ENCODE data around the gene SRPK2. TPM values are rescaled to one million over a fixed set of nuclear protein-coding genes. Genes with fewer than 3 reads are reported as not detected.
"Not testable (repeated sequence)": the region's sequence is repeated elsewhere in the genome, so short reads cannot be mapped to it uniquely, and the experiment has no call there.

The SRPK2 gene
- total and polyA plus RNA-seq, 8 donors: 7.6 to 109 (median 24.4) TPM

DNA sequence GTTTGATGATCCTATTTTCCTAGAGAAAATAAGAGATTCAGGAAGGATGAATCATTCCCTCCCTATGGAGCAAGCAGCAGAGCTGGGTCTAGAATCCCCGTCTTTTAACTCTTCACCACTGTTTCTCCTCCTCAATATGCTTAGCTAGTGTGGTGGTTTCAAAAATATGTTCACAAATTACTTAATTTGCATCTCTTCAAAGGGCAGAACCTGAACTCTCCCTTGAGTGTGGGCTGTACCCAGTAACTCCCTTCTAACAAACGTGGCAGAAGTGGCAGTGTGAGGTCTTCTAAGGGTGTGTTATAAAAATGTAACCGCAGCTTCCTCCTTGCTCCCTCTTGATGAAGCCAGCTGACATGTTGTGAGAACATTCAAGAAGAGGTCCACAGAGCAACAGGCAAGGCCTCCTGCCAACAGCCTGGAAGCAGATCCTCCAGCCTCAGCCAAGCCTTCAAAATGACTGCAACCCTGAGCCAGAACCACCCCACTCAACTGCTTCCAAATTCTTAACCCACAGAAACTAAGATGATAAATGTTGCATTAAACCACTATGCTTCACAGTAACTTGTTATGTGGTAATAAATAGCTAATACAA is 36.6 kb downstream of the SRPK2 start:
- no peak overlapping the region for H3K4me3 ChIP-seq

DNA sequence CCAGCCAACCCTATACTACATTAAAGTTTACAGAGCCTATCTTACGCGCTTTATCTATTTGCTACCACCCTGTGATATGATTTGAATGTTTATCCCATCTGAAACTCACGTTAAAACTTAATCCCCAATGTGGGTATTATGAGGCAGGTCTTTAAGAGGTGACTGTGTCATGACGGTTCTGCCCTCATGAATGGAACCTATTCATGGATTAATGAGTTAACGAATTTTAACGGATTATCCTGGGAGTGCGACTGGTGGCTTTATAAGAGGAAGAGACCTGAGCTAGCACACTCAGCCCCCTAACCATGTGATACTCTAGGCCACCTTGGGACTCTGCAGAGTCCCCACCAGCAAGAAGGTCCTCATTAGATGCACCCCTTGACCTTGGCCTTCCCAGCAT is 37.8 kb downstream of the SRPK2 start:
- intact Hi-C loops (cut with DNase I; ENCODE audit: low total_unique reads): no loop called here
- 33 to 60% (median 44%) methylated on average over 7 of the region's 7 CpGs for WGBS, 5 donors
- no peak overlapping the region for H3K4me3 ChIP-seq

More for the DNA sequence above, 36.6 kb downstream of the SRPK2 start:
- H3K4me1 ChIP-seq: peaks cover 31 to 72% (median 52%) of the 10 kb centered on the region in 4 donors
- no peaks in the 10 kb centered on the region for H3K36me3 ChIP-seq
- intact Hi-C loops (cut with DNase I; ENCODE audit: low total_unique reads): no loop called here
- 25 to 30% (median 28%) methylated on average over 3 of the region's 3 CpGs for whole genome bisulfite sequencing, 5 donors
- TF ChIP-seq EP300 (IDR thresholded peaks at IDR 0.05) (no peak), POLR2AphosphoS5 (IDR thresholded peaks at IDR 0.05) (peak in 2 of 3 donors; percentile 27 to 46)
- H3K27ac ChIP-seq: peak overlapping the region; percentile 13 to 73 (median 59)
- H3K9me3 ChIP-seq: no peaks in the 10 kb centered on the region
- peak; percentile 53 to 84 for DNase-seq
- H3K27me3 ChIP-seq: no peaks in the 10 kb centered on the region

DNA sequence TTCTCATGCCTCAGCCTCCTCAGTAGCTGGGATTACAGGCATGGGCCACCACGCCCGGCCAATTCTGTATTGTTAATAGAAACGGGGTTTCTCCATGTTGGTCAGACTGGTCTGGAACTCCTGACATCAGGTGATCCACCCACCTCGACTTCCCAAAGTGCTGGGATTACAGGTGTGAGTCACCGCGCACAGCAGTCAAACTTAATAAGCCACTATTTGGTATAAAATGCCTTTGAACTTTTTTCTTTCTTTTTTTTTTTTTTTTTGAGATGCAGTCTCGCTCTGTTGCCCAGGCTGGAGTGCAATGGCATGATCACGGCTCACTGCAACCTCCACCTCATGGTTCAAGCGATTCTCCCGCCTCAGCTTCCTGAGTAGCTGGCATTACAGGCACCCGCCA is 40.5 kb downstream of the SRPK2 start:
- intact Hi-C loops (cut with DNase I; ENCODE audit: low total_unique reads): not testable (repeated sequence)

More for the DNA sequence above, 37.8 kb downstream of the SRPK2 start:
- peaks cover 31 to 76% (median 58%) of the 10 kb centered on the region in 4 donors for H3K4me1 ChIP-seq
- H3K36me3 ChIP-seq: no peaks in the 10 kb centered on the region
- no peaks in the 10 kb centered on the region for H3K9me3 ChIP-seq
- no peaks in the 10 kb centered on the region for H3K27me3 ChIP-seq
- TF ChIP-seq EP300 (IDR thresholded peaks at IDR 0.05): no peak
- TF ChIP-seq, protein P1, sequence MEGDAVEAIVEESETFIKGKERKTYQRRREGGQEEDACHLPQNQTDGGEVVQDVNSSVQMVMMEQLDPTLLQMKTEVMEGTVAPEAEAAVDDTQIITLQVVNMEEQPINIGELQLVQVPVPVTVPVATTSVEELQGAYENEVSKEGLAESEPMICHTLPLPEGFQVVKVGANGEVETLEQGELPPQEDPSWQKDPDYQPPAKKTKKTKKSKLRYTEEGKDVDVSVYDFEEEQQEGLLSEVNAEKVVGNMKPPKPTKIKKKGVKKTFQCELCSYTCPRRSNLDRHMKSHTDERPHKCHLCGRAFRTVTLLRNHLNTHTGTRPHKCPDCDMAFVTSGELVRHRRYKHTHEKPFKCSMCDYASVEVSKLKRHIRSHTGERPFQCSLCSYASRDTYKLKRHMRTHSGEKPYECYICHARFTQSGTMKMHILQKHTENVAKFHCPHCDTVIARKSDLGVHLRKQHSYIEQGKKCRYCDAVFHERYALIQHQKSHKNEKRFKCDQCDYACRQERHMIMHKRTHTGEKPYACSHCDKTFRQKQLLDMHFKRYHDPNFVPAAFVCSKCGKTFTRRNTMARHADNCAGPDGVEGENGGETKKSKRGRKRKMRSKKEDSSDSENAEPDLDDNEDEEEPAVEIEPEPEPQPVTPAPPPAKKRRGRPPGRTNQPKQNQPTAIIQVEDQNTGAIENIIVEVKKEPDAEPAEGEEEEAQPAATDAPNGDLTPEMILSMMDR (IDR thresholded peaks at IDR 0.05): no peak
- peak overlapping the region in 1 of 5 donors; percentile 50 for H3K27ac ChIP-seq
- no peak for DNase-seq

DNA sequence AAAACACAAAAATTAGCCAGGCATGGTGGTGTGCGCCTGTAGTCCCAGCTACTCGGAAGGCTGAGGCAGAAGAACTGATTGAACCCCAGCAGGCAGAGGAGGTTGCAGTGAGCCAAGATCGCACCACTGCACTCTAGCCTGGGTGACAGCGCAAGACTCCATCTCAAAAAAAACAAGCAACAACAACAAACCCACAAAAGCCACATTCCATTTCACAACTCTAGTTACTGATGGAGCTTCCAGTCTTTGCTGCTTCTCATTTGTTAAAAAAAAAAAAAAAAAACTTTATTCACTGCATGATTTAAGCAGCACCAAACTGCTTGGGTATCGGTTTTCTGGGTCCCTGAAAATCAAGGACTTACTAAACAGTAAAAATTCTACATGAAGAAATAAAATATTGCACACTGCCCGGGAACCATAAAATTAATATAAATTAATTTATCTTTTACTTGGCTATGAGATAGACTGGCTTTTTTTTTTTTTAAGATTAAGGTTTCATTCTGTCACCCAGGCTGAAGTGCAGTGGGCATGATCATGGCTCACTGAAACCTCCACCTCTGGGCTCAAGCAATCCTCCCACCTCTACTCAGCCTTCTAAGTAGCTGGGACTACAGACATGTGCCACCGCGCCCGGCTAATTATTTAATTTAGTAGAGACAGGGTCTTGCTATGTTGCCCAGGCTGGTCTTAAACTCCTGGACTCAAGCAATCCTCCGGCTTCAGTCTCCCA is 42.0 kb downstream of the SRPK2 start:
- intact Hi-C loops (cut with DNase I; ENCODE audit: low total_unique reads): no loop called here
- Histone ChIP-seq H3K36me3 (no peaks in the 10 kb centered on the region), H3K27ac (peak overlapping the region in 1 of 5 donors; percentile 20)

More for the DNA sequence above, 40.5 kb downstream of the SRPK2 start:
- DNase-seq, H3K36me3 ChIP-seq, H3K9me3 ChIP-seq, H3K27me3 ChIP-seq, H3K27ac ChIP-seq, H3K4me3 ChIP-seq: not testable (repeated sequence)
- WGBS, 5 donors: 88 to 97% (median 97%) methylated on average over 11 of the region's 11 CpGs
- peaks cover 18 to 70% (median 43%) of the 10 kb centered on the region in 4 donors for H3K4me1 ChIP-seq

DNA sequence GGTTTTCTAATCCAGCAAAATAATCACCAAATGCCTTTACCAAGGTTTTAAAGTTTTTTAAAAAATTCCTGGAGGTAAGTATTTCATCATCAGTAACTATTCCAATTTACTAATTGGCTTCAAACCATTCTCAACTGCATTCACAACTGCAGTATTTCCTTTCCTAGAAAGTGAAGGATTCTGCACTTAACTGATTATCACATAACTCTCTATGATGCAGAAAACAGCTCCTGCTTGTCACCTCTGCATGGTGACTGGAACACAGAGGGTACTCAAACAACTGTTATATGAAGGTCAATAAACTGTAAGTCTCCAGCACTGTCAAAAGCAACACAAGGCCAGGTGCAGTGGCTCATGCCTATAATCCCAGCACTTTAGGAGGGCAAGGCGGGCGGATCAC is 42.6 kb downstream of the SRPK2 start:
- TF ChIP-seq POLR2A (IDR thresholded peaks at IDR 0.05): no peak

More for the DNA sequence above, 42.0 kb downstream of the SRPK2 start:
- Histone ChIP-seq H3K4me1 (peaks cover 8 to 66% (median 34%) of the 10 kb centered on the region in 4 donors), H3K9me3 (no peaks in the 10 kb centered on the region), H3K27me3 (no peaks in the 10 kb centered on the region), H3K4me3 (no peak overlapping the region)
- DNase-seq: no peak
- WGBS, 5 donors: 88 to 94% (median 92%) methylated on average over 9 to 10 of the region's 10 CpGs
- no peak for TF ChIP-seq EP300 (IDR thresholded peaks at IDR 0.05)
- TF ChIP-seq, protein P1 (IDR thresholded peaks at IDR 0.05): no peak
- no peak for TF ChIP-seq POLR2A (IDR thresholded peaks at IDR 0.05)

DNA sequence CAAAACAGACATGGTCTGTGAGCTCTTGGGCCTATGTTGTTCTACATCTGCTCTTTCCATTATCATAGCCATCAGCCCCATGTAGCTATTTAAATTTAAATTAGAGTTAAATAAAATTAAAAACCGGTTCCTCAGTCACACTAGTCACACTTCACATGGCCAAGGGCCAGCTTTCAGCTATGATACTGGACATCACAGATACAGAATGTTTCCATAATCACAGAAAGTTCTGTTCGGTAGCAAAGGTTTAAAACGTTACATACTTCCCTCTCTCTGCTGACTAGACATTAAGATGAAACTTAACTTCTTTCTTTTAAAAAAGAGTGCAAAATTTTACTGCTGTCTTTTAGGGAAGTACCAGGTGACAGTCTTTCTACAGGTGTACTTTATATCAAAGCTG is 43.0 kb downstream of the SRPK2 start:
- no peak for DNase-seq
- WGBS, 5 donors: 16 to 28% (median 21%) methylated on average over 3 of the region's 3 CpGs
- H3K4me3 ChIP-seq: no peak overlapping the region
- intact Hi-C loops (cut with DNase I; ENCODE audit: low total_unique reads): no loop called here
- no peaks in the 10 kb centered on the region for H3K36me3 ChIP-seq
- peaks cover 0 to 66% (median 30%) of the 10 kb centered on the region in 4 donors for H3K4me1 ChIP-seq
- TF ChIP-seq POLR2A (IDR thresholded peaks at IDR 0.05): no peak
- no peak for TF ChIP-seq EP300 (IDR thresholded peaks at IDR 0.05)
- TF ChIP-seq, protein P1 (IDR thresholded peaks at IDR 0.05): no peak
- no peak for TF ChIP-seq POLR2AphosphoS5 (IDR thresholded peaks at IDR 0.05)
- H3K9me3 ChIP-seq: no peaks in the 10 kb centered on the region
- no peaks in the 10 kb centered on the region for H3K27me3 ChIP-seq
- H3K27ac ChIP-seq: peak overlapping the region in 1 of 5 donors; percentile 0

More for the DNA sequence above, 42.6 kb downstream of the SRPK2 start:
- no peak overlapping the region for H3K4me3 ChIP-seq
- H3K9me3 ChIP-seq: no peaks in the 10 kb centered on the region
- H3K27me3 ChIP-seq: no peaks in the 10 kb centered on the region
- no peaks in the 10 kb centered on the region for H3K36me3 ChIP-seq
- intact Hi-C loops (cut with DNase I; ENCODE audit: low total_unique reads): no loop called here
- H3K4me1 ChIP-seq: peaks cover 3 to 66% (median 30%) of the 10 kb centered on the region in 4 donors
- peak overlapping the region in 2 of 5 donors; percentile 0 to 20 for H3K27ac ChIP-seq
- DNase-seq: no peak
- 90 to 100% (median 96%) methylated on average over 2 of the region's 2 CpGs for WGBS, 5 donors
